ENCODE results near the gene SAXO1. TPM values are rescaled to one million over a fixed set of nuclear protein-coding genes. Genes with fewer than 3 reads are reported as not detected.

Gene SAXO1
- total RNA-seq, 1 experiment from 2014 or later, result not detected

Other genes with a start within 250 kb of the SAXO1 start
- 35.5 and 37.0 TPM in 2 replicates for gene RRAGA, start 16.2 kb upstream of the SAXO1 start, total RNA-seq (2014; rRNA removed; shearing (Covaris generic))
- gene HAUS6, start 69.7 kb upstream of the SAXO1 start, total RNA-seq (2014; rRNA removed; shearing (Covaris generic)), result 39.7 and 40.4 TPM in 2 replicates
- not detected in 2 replicates for gene PLIN2, start 94.3 kb upstream of the SAXO1 start, total RNA-seq (2014; rRNA removed; shearing (Covaris generic))
- gene DENND4C, start 197.5 kb upstream of the SAXO1 start, total RNA-seq (2014; rRNA removed; shearing (Covaris generic)), result 29.6 and 40.0 TPM in 2 replicates